Measurements from ENCODE around the gene FAAP20. TPM values are rescaled to one million over a fixed set of nuclear protein-coding genes. Genes with fewer than 3 reads are reported as not detected.

The FAAP20 gene
- polyA plus RNA-seq, 2 of the 4 experiments (the other 2 are of a cell fraction) = 5.1 to 26.0 TPM

- CTCF ChIA-PET = interaction anchor here (0.7 to 2.9 kb wide), 19 partner anchors 9 to 259 kb away, joined by 3 to 28 read pairs (median 5); no protein-coding TSS in a partner anchor
- FAIRE-seq (no peak), ATAC-seq (no peak), DNase-seq (ENCODE audit: low read depth in 1 of 2, low spot score in 1 of 2) (no peak)
- Histone ChIP-seq H3K4me2 (no peak overlapping the region), H3K4me3 (no peak overlapping the region), H3K27ac (no peak overlapping the region), H3K4me1 (no peaks in the 10 kb centered on the region), H3K9me3 (no peaks in the 10 kb centered on the region)
- WGBS (ENCODE audit: missing lambda C conversion rate) = 86% methylated on average over 9 of the region's 9 CpGs
- no peak for TF ChIP-seq RAD21 (conservative IDR thresholded peaks at IDR 0.05 in 1 of 2, IDR thresholded peaks at IDR 0.05 in 1 of 2)
- TF ChIP-seq NPAS2 (CRISPR knock-in tag; IDR thresholded peaks at IDR 0.05; ENCODE audit: borderline replicate concordance) = no peak
- TF ChIP-seq FOXS1 (CRISPR knock-in tag; IDR thresholded peaks at IDR 0.05) = no peak
- no peak for TF ChIP-seq CBX8 (IDR thresholded peaks at IDR 0.05)
- TF ChIP-seq RFX5 (IDR thresholded peaks at IDR 0.05) = no peak
- TF ChIP-seq HMGXB4 (CRISPR knock-in tag; IDR thresholded peaks at IDR 0.05; ENCODE audit: borderline replicate concordance) = no peak
- no peak for TF ChIP-seq ZC3H11A (IDR thresholded peaks at IDR 0.05)
- POLR2A ChIA-PET = no interaction called here
These were observed 19.5 kb downstream of the FAAP20 start for GRCh38 chr1:2175055-2175414.

- no peaks in the 10 kb centered on the region for H3K4me1 ChIP-seq
- 61% methylated on average over 17 of the region's 31 CpGs for WGBS (ENCODE audit: missing lambda C conversion rate)
- TF ChIP-seq HES2 (IDR thresholded peaks at IDR 0.05) = no peak
- peak; percentile 60 for TF ChIP-seq CTCF (IDR thresholded peaks at IDR 0.05)
- peak; percentile 43 for TF ChIP-seq SMC3 (IDR thresholded peaks at IDR 0.05)
- TF ChIP-seq RAD21 (conservative IDR thresholded peaks at IDR 0.05 in 1 of 2, IDR thresholded peaks at IDR 0.05 in 1 of 2) = peak; percentile 42 to 57
- TF ChIP-seq HDAC2 (IDR thresholded peaks at IDR 0.05) = no peak
- ChIA-PET POLR2A (no interaction called here), CTCF (interaction anchor here (0.6 to 2.9 kb wide), 34 partner anchors 9 to 258 kb away, joined by 3 to 28 read pairs (median 4); partner anchors contain the start of genes FAAP20 and PRKCZ)
- no peak overlapping the region for H3K4me3 ChIP-seq
- FAIRE-seq (no peak), ATAC-seq (peak; percentile 83 to 93), DNase-seq (ENCODE audit: low read depth in 1 of 2, low spot score in 1 of 2) (peak; percentile 54 to 86)
- H3K27ac ChIP-seq = no peak overlapping the region
- H3K4me2 ChIP-seq = 0 out of 3 replicates have a peak overlapping the region, but pooled peaks have one; percentile 31
- no peaks in the 10 kb centered on the region for H3K9me3 ChIP-seq
These were observed 20.1 kb downstream of the FAAP20 start for GRCh38 chr1:2174348-2175054.

GRCh38 chr1:2173546-2174347, 20.8 kb downstream of the FAAP20 start:
- POLR2A ChIA-PET = no interaction called here
- FAIRE-seq = no peak
- Histone ChIP-seq H3K9me3 (no peaks in the 10 kb centered on the region), H3K27ac (no peak overlapping the region), H3K4me3 (no peak overlapping the region), H3K4me2 (no peak overlapping the region), H3K4me1 (no peaks in the 10 kb centered on the region)
- TF ChIP-seq REST (IDR thresholded peaks at IDR 0.05) (no peak), ZNF302 (CRISPR knock-in tag; IDR thresholded peaks at IDR 0.05) (no peak), HDAC2 (IDR thresholded peaks at IDR 0.05) (no peak), MAZ (IDR thresholded peaks at IDR 0.05; ENCODE audit: borderline replicate concordance, low read depth, low read length) (no peak), EHMT2 (IDR thresholded peaks at IDR 0.05; ENCODE audit: low read depth) (no peak), RNF2 (IDR thresholded peaks at IDR 0.05; ENCODE audit: borderline replicate concordance, low read depth) (no peak), JUNB (IDR thresholded peaks at IDR 0.05) (no peak), RARB (CRISPR knock-in tag; IDR thresholded peaks at IDR 0.05) (no peak), SMC3 (IDR thresholded peaks at IDR 0.05) (no peak), SREBF2 (IDR thresholded peaks at IDR 0.05) (no peak), ELK1 (IDR thresholded peaks at IDR 0.05; ENCODE audit: low read depth, low read length) (no peak), ZFP36 (IDR thresholded peaks at IDR 0.05; ENCODE audit: borderline replicate concordance, partially characterized antibody) (no peak), POLR2AphosphoS2 (conservative IDR thresholded peaks at IDR 0.05; ENCODE audit: low read length) (no peak)
- 65% methylated on average over 28 of the region's 37 CpGs for WGBS (ENCODE audit: missing lambda C conversion rate)
- no peak for DNase-seq (ENCODE audit: low read depth in 1 of 2, low spot score in 1 of 2)
- CTCF ChIA-PET = interaction anchor here (0.8 to 2.9 kb wide), 26 partner anchors 10 to 229 kb away, joined by 3 to 28 read pairs (median 6); partner anchors contain the start of gene FAAP20
- ATAC-seq = no peak
